ENCODE measurements around the gene MAST2. TPM values are rescaled to one million over a fixed set of nuclear protein-coding genes. Genes with fewer than 3 reads are reported as not detected.

MAST2 gene
- total RNA-seq, 1 donor from 2014 or later, result 63.9 TPM

- no peaks in the 10 kb centered on the region for H3K9me3 Mint-ChIP-seq (ENCODE audit: unreplicated experiment)
- DNase-seq (ENCODE audit: extremely low spot score, unreplicated experiment), result no peak
- H3K4me3 Mint-ChIP-seq (ENCODE audit: unreplicated experiment), result no peak overlapping the region
- no peaks in the 10 kb centered on the region for H3K27me3 Mint-ChIP-seq (ENCODE audit: unreplicated experiment)
- no peaks in the 10 kb centered on the region for H3K36me3 Mint-ChIP-seq (ENCODE audit: unreplicated experiment)
- H3K4me1 Mint-ChIP-seq (ENCODE audit: unreplicated experiment), result peaks cover 12% of the 10 kb centered on the region
- no peak overlapping the region for H3K27ac Mint-ChIP-seq (ENCODE audit: unreplicated experiment)
- no peak for TF ChIP-seq CTCF (IDR thresholded peaks at IDR 0.05)
Observed at GRCh38 chr1:45908611-45909140, 105.3 kb downstream of the MAST2 start.

- H3K9me3 Mint-ChIP-seq (ENCODE audit: unreplicated experiment), result no peaks in the 10 kb centered on the region
- H3K4me3 Mint-ChIP-seq (ENCODE audit: unreplicated experiment), result no peak overlapping the region
- no peak for TF ChIP-seq CTCF (IDR thresholded peaks at IDR 0.05)
- peaks cover 22% of the 10 kb centered on the region for H3K4me1 Mint-ChIP-seq (ENCODE audit: unreplicated experiment)
- DNase-seq (ENCODE audit: extremely low spot score, unreplicated experiment), result no peak
- no peaks in the 10 kb centered on the region for H3K36me3 Mint-ChIP-seq (ENCODE audit: unreplicated experiment)
- no peak overlapping the region for H3K27ac Mint-ChIP-seq (ENCODE audit: unreplicated experiment)
- H3K27me3 Mint-ChIP-seq (ENCODE audit: unreplicated experiment), result no peaks in the 10 kb centered on the region
Observed at GRCh38 chr1:45911634-45912033, 108.2 kb downstream of the MAST2 start.

GRCh38 chr1:45913183-45913683 is 109.8 kb downstream of the MAST2 start:
- H3K9me3 Mint-ChIP-seq (ENCODE audit: unreplicated experiment), result no peaks in the 10 kb centered on the region
- DNase-seq (ENCODE audit: extremely low spot score, unreplicated experiment), result no peak
- TF ChIP-seq CTCF (IDR thresholded peaks at IDR 0.05), result no peak
- H3K27me3 Mint-ChIP-seq (ENCODE audit: unreplicated experiment), result no peaks in the 10 kb centered on the region
- H3K27ac Mint-ChIP-seq (ENCODE audit: unreplicated experiment), result peak overlapping the region; percentile 65
- H3K4me1 Mint-ChIP-seq (ENCODE audit: unreplicated experiment), result peaks cover 22% of the 10 kb centered on the region
- H3K4me3 Mint-ChIP-seq (ENCODE audit: unreplicated experiment), result no peak overlapping the region
- H3K36me3 Mint-ChIP-seq (ENCODE audit: unreplicated experiment), result peaks cover 4% of the 10 kb centered on the region

- peaks cover 19% of the 10 kb centered on the region for H3K4me1 Mint-ChIP-seq (ENCODE audit: unreplicated experiment)
- TF ChIP-seq CTCF (IDR thresholded peaks at IDR 0.05), result no peak
- peaks cover 4% of the 10 kb centered on the region for H3K36me3 Mint-ChIP-seq (ENCODE audit: unreplicated experiment)
- peak overlapping the region; percentile 65 for H3K27ac Mint-ChIP-seq (ENCODE audit: unreplicated experiment)
- H3K4me3 Mint-ChIP-seq (ENCODE audit: unreplicated experiment), result no peak overlapping the region
- H3K9me3 Mint-ChIP-seq (ENCODE audit: unreplicated experiment), result no peaks in the 10 kb centered on the region
- no peaks in the 10 kb centered on the region for H3K27me3 Mint-ChIP-seq (ENCODE audit: unreplicated experiment)
- DNase-seq (ENCODE audit: extremely low spot score, unreplicated experiment), result no peak
Observed at GRCh38 chr1:45913731-45914501, 110.5 kb downstream of the MAST2 start.

GRCh38 chr1:45914836-45915235 is 111.4 kb downstream of the MAST2 start:
- H3K27ac Mint-ChIP-seq (ENCODE audit: unreplicated experiment), result no peak overlapping the region
- TF ChIP-seq CTCF (IDR thresholded peaks at IDR 0.05), result no peak

More at GRCh38 chr1:45914836-45915235, 111.4 kb downstream of the MAST2 start:
- no peak overlapping the region for H3K4me3 Mint-ChIP-seq (ENCODE audit: unreplicated experiment)
- H3K36me3 Mint-ChIP-seq (ENCODE audit: unreplicated experiment), result peaks cover 8% of the 10 kb centered on the region
- no peaks in the 10 kb centered on the region for H3K27me3 Mint-ChIP-seq (ENCODE audit: unreplicated experiment)
- peaks cover 19% of the 10 kb centered on the region for H3K4me1 Mint-ChIP-seq (ENCODE audit: unreplicated experiment)
- no peak for DNase-seq (ENCODE audit: extremely low spot score, unreplicated experiment)
- H3K9me3 Mint-ChIP-seq (ENCODE audit: unreplicated experiment), result no peaks in the 10 kb centered on the region

Data from osteocyte (in vitro differentiated cells).